HEK293T (cell line): ENCODE measurements around the gene GLCE.

ENCODE experiments used
- CTCF ChIA-PET: fragments of 350-600 bp; formaldehyde crosslinking; extraction: SDS; loops from one replicate; lab custom pipeline; 2021; ENCODE audit warnings: antibody characterized with exemption, inconsistent platforms; lab: Yijun Ruan, JAX
- POLR2A ChIA-PET: fragments of 350-600 bp; formaldehyde crosslinking; extraction: SDS; loops from one replicate; lab custom pipeline; 2020; ENCODE audit warnings: antibody characterized with exemption, inconsistent platforms; lab: Yijun Ruan, JAX
- DNase-seq: peaks from one replicate; pipeline ENCODE4 v3.0.0; 2012; ENCODE audit warnings: mixed read lengths; ENCODE audit errors: extremely low spot score
- ARNT ChIP-seq: fragments of 450-650 bp; IDR thresholded peaks from 2 replicates; pipeline ENCODE4 v1.6.1; 2017; ENCODE audit warnings: mild to moderate bottlenecking
- BHLHE40 ChIP-seq: fragments of 450-650 bp; IDR thresholded peaks from 2 replicates; pipeline ENCODE4 v1.6.1; 2016; ENCODE audit warnings: mild to moderate bottlenecking, moderate library complexity, borderline replicate concordance
- CTBP1 ChIP-seq: fragments of 450-650 bp; IDR thresholded peaks from 2 replicates; pipeline ENCODE4 v1.6.1; 2016; ENCODE audit warnings: borderline replicate concordance
- ELF4 ChIP-seq: fragments of 450-650 bp; IDR thresholded peaks from 2 replicates; pipeline ENCODE4 v1.6.1; 2017; ENCODE audit warnings: antibody characterized with exemption
- FOXA1 ChIP-seq: fragments of 450-650 bp; IDR thresholded peaks from 2 replicates; pipeline ENCODE4 v1.6.1; 2016; ENCODE audit warnings: mild to moderate bottlenecking
- FOXK2 ChIP-seq: fragments of 450-650 bp; IDR thresholded peaks from 2 replicates; pipeline ENCODE4 v1.6.1; 2016; ENCODE audit warnings: mild to moderate bottlenecking
- FOXM1 ChIP-seq: fragments of 450-650 bp; IDR thresholded peaks from 2 replicates; pipeline ENCODE4 v1.6.1; 2017; ENCODE audit warnings: mild to moderate bottlenecking, borderline replicate concordance
- HDGF ChIP-seq: fragments of 450-650 bp; IDR thresholded peaks from 2 replicates; pipeline ENCODE4 v1.6.1; 2017; ENCODE audit warnings: antibody characterized with exemption, borderline replicate concordance
- L3MBTL2 ChIP-seq: fragments of 450-650 bp; conservative IDR thresholded peaks from 2 replicates; pipeline ENCODE4 v1.6.1; 2016; ENCODE audit warnings: mild to moderate bottlenecking
- LEF1 ChIP-seq: fragments of 450-650 bp; IDR thresholded peaks from 2 replicates; pipeline ENCODE4 v1.6.1; 2017; ENCODE audit warnings: mild to moderate bottlenecking, borderline replicate concordance
- NFRKB ChIP-seq: fragments of 450-650 bp; IDR thresholded peaks from 2 replicates; pipeline ENCODE4 v1.6.1; 2016; ENCODE audit warnings: mild to moderate bottlenecking, moderate library complexity
- SP1 ChIP-seq: fragments of 450-650 bp; IDR thresholded peaks from 2 replicates; pipeline ENCODE4 v1.6.1; 2017
- SUZ12 ChIP-seq: fragments of 450-650 bp; IDR thresholded peaks from 2 replicates; pipeline ENCODE4 v1.6.1; 2016; ENCODE audit warnings: mild to moderate bottlenecking
- TARDBP ChIP-seq: fragments of 450-650 bp; IDR thresholded peaks from 2 replicates; pipeline ENCODE4 v1.6.1; 2016
- ZNF384 ChIP-seq: fragments of 450-650 bp; IDR thresholded peaks from 2 replicates; pipeline ENCODE4 v1.6.1; 2016
- TF ChIP-seq, protein P1 (sequence below): fragments of 450-650 bp; IDR thresholded peaks from 2 replicates; pipeline ENCODE4 v1.6.1; 2016

GLCE gene

DNA sequence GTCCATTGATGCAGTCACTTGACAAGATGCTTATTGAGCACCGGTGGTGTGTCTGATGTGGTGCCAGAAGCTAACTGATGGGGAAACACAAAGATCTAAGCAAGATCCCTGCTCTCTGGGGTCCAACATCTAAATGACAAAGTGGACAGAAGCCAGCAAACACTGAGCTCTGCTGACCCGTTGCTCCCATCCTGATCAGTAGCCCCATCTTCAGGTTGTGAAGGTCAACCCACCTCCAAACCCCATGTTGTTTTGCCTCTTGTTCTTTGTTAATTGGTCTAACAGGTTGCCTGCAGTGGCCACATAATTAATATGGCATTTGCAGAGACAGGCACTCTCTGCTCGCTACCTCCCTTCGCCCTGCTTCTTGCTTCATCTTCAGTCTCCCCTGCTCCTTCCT is 21.5 kb upstream of the GLCE start:
- ChIA-PET POLR2A (interaction anchor here (2.1 kb wide), 1 partner anchor 22 kb away, joined by 9 read pairs; the partner anchor contains the start of gene GLCE), CTCF (interaction anchor here (0.5 kb wide), 1 partner anchor 105 kb away, joined by 3 read pairs; no protein-coding TSS in a partner anchor)
- no peak for TF ChIP-seq HDGF
- TF ChIP-seq CTBP1 = no peak
- no peak for TF ChIP-seq SP1
- no peak for TF ChIP-seq ELF4
- TF ChIP-seq BHLHE40 = no peak
- TF ChIP-seq, protein P1, sequence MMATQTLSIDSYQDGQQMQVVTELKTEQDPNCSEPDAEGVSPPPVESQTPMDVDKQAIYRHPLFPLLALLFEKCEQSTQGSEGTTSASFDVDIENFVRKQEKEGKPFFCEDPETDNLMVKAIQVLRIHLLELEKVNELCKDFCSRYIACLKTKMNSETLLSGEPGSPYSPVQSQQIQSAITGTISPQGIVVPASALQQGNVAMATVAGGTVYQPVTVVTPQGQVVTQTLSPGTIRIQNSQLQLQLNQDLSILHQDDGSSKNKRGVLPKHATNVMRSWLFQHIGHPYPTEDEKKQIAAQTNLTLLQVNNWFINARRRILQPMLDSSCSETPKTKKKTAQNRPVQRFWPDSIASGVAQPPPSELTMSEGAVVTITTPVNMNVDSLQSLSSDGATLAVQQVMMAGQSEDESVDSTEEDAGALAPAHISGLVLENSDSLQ = no peak
- no peak for TF ChIP-seq FOXM1
- TF ChIP-seq SUZ12 = no peak
- no peak for TF ChIP-seq FOXA1
- TF ChIP-seq LEF1 = no peak
- TF ChIP-seq TARDBP = no peak
- TF ChIP-seq NFRKB = no peak
- TF ChIP-seq ZNF384 = no peak
- no peak for TF ChIP-seq L3MBTL2
- DNase-seq = no peak

- TF ChIP-seq FOXK2 = no peak
- no peak for TF ChIP-seq ARNT
- TF ChIP-seq TARDBP = no peak
- TF ChIP-seq BHLHE40 = no peak
- TF ChIP-seq CTBP1 = no peak
- TF ChIP-seq HDGF = no peak
- no peak for TF ChIP-seq FOXA1
- no peak for TF ChIP-seq LEF1
- TF ChIP-seq, protein P1 = no peak
- TF ChIP-seq SP1 = no peak
- no peak for TF ChIP-seq SUZ12
- no peak for TF ChIP-seq L3MBTL2
- DNase-seq = no peak
- CTCF ChIA-PET = interaction anchor here (0.6 kb wide), 1 partner anchor 78 kb away, joined by 3 read pairs; no protein-coding TSS in a partner anchor
- POLR2A ChIA-PET = no interaction called here
These were observed 20.1 kb upstream of the GLCE start for GRCh38 chr15:69140306-69140705.

DNA sequence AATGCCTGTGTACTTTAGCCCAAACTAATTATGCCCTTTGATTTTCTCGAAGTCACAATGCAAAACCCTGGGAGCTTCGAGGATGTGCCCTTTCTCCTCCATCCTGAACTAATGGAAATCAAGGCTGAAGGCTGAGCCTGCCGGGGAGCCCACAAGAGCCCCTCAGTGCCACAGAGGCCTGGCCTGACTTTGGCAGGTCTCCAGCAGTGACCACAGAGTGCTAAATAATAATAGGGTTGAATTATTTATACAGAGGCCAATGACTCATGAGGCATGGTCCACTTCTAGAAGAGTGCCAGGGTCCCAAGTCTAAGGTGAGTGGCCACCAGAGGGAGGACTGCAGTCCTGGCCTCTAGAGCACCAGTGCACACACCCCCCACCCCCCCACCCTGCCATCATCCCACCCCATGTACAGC is 19.1 kb upstream of the GLCE start:
- ChIA-PET CTCF (interaction anchor here (0.6 kb wide), 1 partner anchor 19 kb away, joined by 3 read pairs; the partner anchor contains the start of gene GLCE), POLR2A (interaction anchor here (1.0 to 5.4 kb wide), 2 partner anchors 12 to 20 kb away, joined by 3 to 51 read pairs; partner anchors contain the start of gene GLCE)
- no peak for TF ChIP-seq ZNF384
- no peak for TF ChIP-seq BHLHE40
- no peak for TF ChIP-seq FOXM1
- no peak for TF ChIP-seq CTBP1
- TF ChIP-seq FOXK2 = no peak
- no peak for TF ChIP-seq TARDBP
- TF ChIP-seq ELF4 = no peak
- no peak for TF ChIP-seq FOXA1
- TF ChIP-seq ARNT = no peak
- no peak for TF ChIP-seq LEF1
- no peak for TF ChIP-seq L3MBTL2
- TF ChIP-seq NFRKB = no peak
- TF ChIP-seq, protein P1 = no peak
- no peak for TF ChIP-seq SP1
- no peak for TF ChIP-seq SUZ12
- no peak for TF ChIP-seq HDGF
- DNase-seq = peak; percentile 34

- ChIA-PET POLR2A (interaction anchor here (0.8 to 5.4 kb wide), 3 partner anchors 13 to 67 kb away, joined by 3 to 51 read pairs (median 3); partner anchors contain the start of gene GLCE), CTCF (interaction anchor here (0.6 kb wide), 1 partner anchor 19 kb away, joined by 3 read pairs; the partner anchor contains the start of gene GLCE)
- DNase-seq = no peak
- no peak for TF ChIP-seq L3MBTL2
- no peak for TF ChIP-seq ELF4
- TF ChIP-seq, protein P1 = no peak
These were observed 18.6 kb upstream of the GLCE start for GRCh38 chr15:69141833-69142232.

DNA sequence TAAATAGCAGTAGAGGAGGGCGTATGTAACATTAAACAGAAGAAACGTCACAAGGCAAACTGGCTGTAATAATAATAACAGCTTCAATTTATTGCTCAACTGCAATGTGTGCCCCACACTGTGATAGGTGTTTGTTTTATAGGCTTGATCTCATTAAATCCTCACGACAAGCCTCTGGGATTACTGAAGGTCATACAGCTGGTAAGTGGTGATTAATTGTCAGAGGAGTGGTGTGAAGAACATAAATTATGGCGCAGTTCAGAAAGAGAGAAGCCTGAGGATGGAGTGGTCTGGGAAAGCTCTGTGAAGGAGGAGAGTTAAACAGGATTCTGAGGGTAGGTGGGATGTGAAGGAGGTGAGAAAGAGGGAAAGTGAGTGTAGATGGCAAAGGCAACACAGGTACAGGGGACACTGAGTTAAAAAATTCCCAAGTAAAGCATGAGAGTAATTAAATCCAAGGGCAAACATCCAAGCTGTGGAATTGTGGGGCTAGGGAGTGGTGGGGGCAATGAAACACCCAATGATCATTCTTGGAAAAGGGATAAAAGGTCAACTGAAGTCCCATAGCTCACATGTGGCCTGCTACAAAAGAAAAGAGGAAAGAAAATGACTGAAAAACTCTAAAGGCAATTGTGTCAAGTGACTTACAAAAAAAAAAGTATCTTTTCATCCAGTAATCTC is 16.5 kb upstream of the GLCE start:
- ChIA-PET POLR2A (interaction anchor here (0.7 to 5.4 kb wide), 3 partner anchors 17 to 85 kb away, joined by 3 to 51 read pairs (median 3); partner anchors contain the start of gene GLCE), CTCF (interaction anchor here (0.6 to 1.4 kb wide), 2 partner anchors 85 to 1697 kb away, joined by 4 to 5 read pairs; no protein-coding TSS in a partner anchor)
- DNase-seq = peak; percentile 26
- no peak for TF ChIP-seq NFRKB
- peak; percentile 81 for TF ChIP-seq ARNT
- no peak for TF ChIP-seq SP1
- TF ChIP-seq CTBP1 = peak; percentile 97
- no peak for TF ChIP-seq FOXA1
- TF ChIP-seq, protein P1 = peak; percentile 96
